ENCODE results near the gene C1QTNF8.

Gene C1QTNF8

GRCh38 chr16:1143761-1144450 lies 47.9 kb upstream of the C1QTNF8 start:
- no peak overlapping the region for H3K4me3 ChIP-seq (ENCODE audit: low read length in 2 of 2)
- no peak overlapping the region for H3K14ac ChIP-seq (ENCODE audit: low read length)
- no peak overlapping the region for H3K4me2 ChIP-seq (ENCODE audit: insufficient read depth, low read length, poor library complexity, severe bottlenecking)
- H2BK120ac ChIP-seq (ENCODE audit: low read depth, low read length) = peak overlapping the region; percentile 95
- peak overlapping the region; percentile 98 for H2AK5ac ChIP-seq (ENCODE audit: low read depth, low read length)
- peak overlapping the region; percentile 70 for H4K8ac ChIP-seq (ENCODE audit: low read depth, low read length)
- H2BK5ac ChIP-seq (ENCODE audit: low read length) = peak overlapping the region; percentile 94
- no peaks in the 10 kb centered on the region for H3K36me3 ChIP-seq (replicated peaks in 1 of 2; ENCODE audit: control insufficient read depth in 2 of 2, insufficient read depth in 2 of 2, low read length in 2 of 2)
- H2BK15ac ChIP-seq (ENCODE audit: low read length) = peak overlapping the region; percentile 59
- H3K4ac ChIP-seq (ENCODE audit: low read length) = no peak overlapping the region
- H3K27me3 ChIP-seq (ENCODE audit: control insufficient read depth in 3 of 3, insufficient read depth in 3 of 3, low read depth in 1 of 3, low read length in 3 of 3) = peaks cover 0 to 28% (median 0%) of the 10 kb centered on the region in 3 experiments
- H3K4me1 ChIP-seq (ENCODE audit: control insufficient read depth in 2 of 2, insufficient read depth in 1 of 2, low read depth in 1 of 2, low read length in 2 of 2) = peaks cover 17 to 23% of the 10 kb centered on the region in 2 donors
- H3K23ac ChIP-seq (ENCODE audit: low read depth, low read length, poor library complexity) = peak overlapping the region; percentile 4
- no peak overlapping the region for H3K27ac ChIP-seq (replicated peaks; ENCODE audit: low read length)
- no peak for DNase-seq (ENCODE audit: low spot score)
- peaks cover 3% of the 10 kb centered on the region for H3K79me1 ChIP-seq (ENCODE audit: low read depth, low read length)
- peak overlapping the region; percentile 95 for H3K18ac ChIP-seq (ENCODE audit: low read length)
- peak overlapping the region; percentile 75 for H3K9ac ChIP-seq (ENCODE audit: low read depth, low read length, poor library complexity)
- WGBS, 2 donors (ENCODE audit: extremely low coverage in 2 of 2, insufficient read length in 2 of 2, insufficient replicate concordance in 1 of 2) = no CpG with 5 or more reads among the region's 23 CpGs
- peak overlapping the region; percentile 87 for H2BK12ac ChIP-seq (ENCODE audit: low read length)
- peak overlapping the region; percentile 65 for H2AFZ ChIP-seq (ENCODE audit: low read length)
- no peak overlapping the region for H4K91ac ChIP-seq (ENCODE audit: low read depth, low read length, poor library complexity)
- peaks cover 4 to 6% of the 10 kb centered on the region in 2 donors for H3K9me3 ChIP-seq (replicated peaks in 1 of 2; ENCODE audit: control insufficient read depth in 2 of 2, insufficient read depth in 1 of 2, low read depth in 1 of 2, low read length in 2 of 2)

GRCh38 chr16:1142911-1143310 lies 46.9 kb upstream of the C1QTNF8 start:
- H3K4ac ChIP-seq (ENCODE audit: low read length) = no peak overlapping the region
- no peak overlapping the region for H2AK5ac ChIP-seq (ENCODE audit: low read depth, low read length)
- H3K9ac ChIP-seq (ENCODE audit: low read depth, low read length, poor library complexity) = no peak overlapping the region
- peaks cover 0 to 24% (median 0%) of the 10 kb centered on the region in 3 experiments for H3K27me3 ChIP-seq (ENCODE audit: control insufficient read depth in 3 of 3, insufficient read depth in 3 of 3, low read depth in 1 of 3, low read length in 3 of 3)
- H3K79me1 ChIP-seq (ENCODE audit: low read depth, low read length) = no peaks in the 10 kb centered on the region
- H3K4me2 ChIP-seq (ENCODE audit: insufficient read depth, low read length, poor library complexity, severe bottlenecking) = no peak overlapping the region
- no peak overlapping the region for H3K4me3 ChIP-seq (ENCODE audit: low read length in 2 of 2)
- WGBS, 2 donors (ENCODE audit: extremely low coverage in 2 of 2, insufficient read length in 2 of 2, insufficient replicate concordance in 1 of 2) = no CpG with 5 or more reads among the region's 19 CpGs
- H3K9me3 ChIP-seq (replicated peaks in 1 of 2; ENCODE audit: control insufficient read depth in 2 of 2, insufficient read depth in 1 of 2, low read depth in 1 of 2, low read length in 2 of 2) = peaks cover 1 to 6% of the 10 kb centered on the region in 2 donors
- no peak overlapping the region for H3K23ac ChIP-seq (ENCODE audit: low read depth, low read length, poor library complexity)
- H3K18ac ChIP-seq (ENCODE audit: low read length) = peak overlapping the region; percentile 48
- H3K14ac ChIP-seq (ENCODE audit: low read length) = no peak overlapping the region
- H3K4me1 ChIP-seq (ENCODE audit: control insufficient read depth in 2 of 2, insufficient read depth in 1 of 2, low read depth in 1 of 2, low read length in 2 of 2) = peaks cover 17 to 23% of the 10 kb centered on the region in 2 donors
- H2BK15ac ChIP-seq (ENCODE audit: low read length) = no peak overlapping the region
- H2AFZ ChIP-seq (ENCODE audit: low read length) = no peak overlapping the region
- no peak overlapping the region for H2BK5ac ChIP-seq (ENCODE audit: low read length)
- no peak overlapping the region for H4K8ac ChIP-seq (ENCODE audit: low read depth, low read length)
- H3K27ac ChIP-seq (replicated peaks; ENCODE audit: low read length) = no peak overlapping the region
- no peak overlapping the region for H4K91ac ChIP-seq (ENCODE audit: low read depth, low read length, poor library complexity)
- H2BK120ac ChIP-seq (ENCODE audit: low read depth, low read length) = no peak overlapping the region
- H3K36me3 ChIP-seq (replicated peaks in 1 of 2; ENCODE audit: control insufficient read depth in 2 of 2, insufficient read depth in 2 of 2, low read length in 2 of 2) = no peaks in the 10 kb centered on the region
- no peak overlapping the region for H2BK12ac ChIP-seq (ENCODE audit: low read length)
- no peak for DNase-seq (ENCODE audit: low spot score)

DNA sequence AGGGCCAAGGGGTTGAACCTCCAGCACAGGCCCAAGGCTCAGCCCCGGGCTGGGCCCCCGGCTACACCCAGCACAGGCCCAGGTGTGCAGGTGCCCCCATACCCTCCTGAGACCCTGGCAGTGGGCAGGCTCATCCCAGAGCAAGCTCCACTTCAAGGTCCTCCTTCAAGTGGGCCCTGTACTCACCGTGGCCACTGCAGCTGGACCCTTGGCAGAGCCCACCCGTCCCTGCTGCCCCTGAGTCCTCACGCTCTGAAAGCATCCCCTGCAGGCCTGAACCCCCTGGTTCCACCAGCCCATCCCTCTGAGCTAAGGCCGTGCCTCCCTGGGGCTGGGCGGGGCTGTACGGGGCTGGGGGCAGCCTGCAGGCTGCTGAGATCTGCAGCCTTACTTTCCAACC lies 45.7 kb upstream of the C1QTNF8 start:
- no peak overlapping the region for H2BK5ac ChIP-seq (ENCODE audit: low read length)
- no peak overlapping the region for H3K23ac ChIP-seq (ENCODE audit: low read depth, low read length, poor library complexity)
- H2BK120ac ChIP-seq (ENCODE audit: low read depth, low read length) = no peak overlapping the region
- DNase-seq (ENCODE audit: low spot score) = no peak
- peaks cover 17 to 23% of the 10 kb centered on the region in 2 donors for H3K4me1 ChIP-seq (ENCODE audit: control insufficient read depth in 2 of 2, insufficient read depth in 1 of 2, low read depth in 1 of 2, low read length in 2 of 2)
- peaks cover 0 to 24% (median 1%) of the 10 kb centered on the region in 3 experiments for H3K27me3 ChIP-seq (ENCODE audit: control insufficient read depth in 3 of 3, insufficient read depth in 3 of 3, low read depth in 1 of 3, low read length in 3 of 3)
- H3K79me1 ChIP-seq (ENCODE audit: low read depth, low read length) = no peaks in the 10 kb centered on the region
- H2AFZ ChIP-seq (ENCODE audit: low read length) = no peak overlapping the region
- no CpG with 5 or more reads among the region's 8 CpGs for WGBS, 2 donors (ENCODE audit: extremely low coverage in 2 of 2, insufficient read length in 2 of 2, insufficient replicate concordance in 1 of 2)
- H3K18ac ChIP-seq (ENCODE audit: low read length) = peak overlapping the region; percentile 57
- H3K36me3 ChIP-seq (replicated peaks in 1 of 2; ENCODE audit: control insufficient read depth in 2 of 2, insufficient read depth in 2 of 2, low read length in 2 of 2) = no peaks in the 10 kb centered on the region
- H4K8ac ChIP-seq (ENCODE audit: low read depth, low read length) = no peak overlapping the region
- peaks cover 0 to 2% of the 10 kb centered on the region in 2 donors for H3K9me3 ChIP-seq (replicated peaks in 1 of 2; ENCODE audit: control insufficient read depth in 2 of 2, insufficient read depth in 1 of 2, low read depth in 1 of 2, low read length in 2 of 2)
- H4K91ac ChIP-seq (ENCODE audit: low read depth, low read length, poor library complexity) = no peak overlapping the region
- peak overlapping the region; percentile 19 for H2AK5ac ChIP-seq (ENCODE audit: low read depth, low read length)
- no peak overlapping the region for H3K27ac ChIP-seq (replicated peaks; ENCODE audit: low read length)
- no peak overlapping the region for H3K4ac ChIP-seq (ENCODE audit: low read length)
- no peak overlapping the region for H3K4me3 ChIP-seq (ENCODE audit: low read length in 2 of 2)
- H3K9ac ChIP-seq (ENCODE audit: low read depth, low read length, poor library complexity) = no peak overlapping the region
- H2BK12ac ChIP-seq (ENCODE audit: low read length) = no peak overlapping the region
- no peak overlapping the region for H3K4me2 ChIP-seq (ENCODE audit: insufficient read depth, low read length, poor library complexity, severe bottlenecking)
- H2BK15ac ChIP-seq (ENCODE audit: low read length) = no peak overlapping the region
- H3K14ac ChIP-seq (ENCODE audit: low read length) = no peak overlapping the region

- Histone ChIP-seq H3K23ac (ENCODE audit: low read depth, low read length, poor library complexity) (peak overlapping the region; percentile 25), H2BK120ac (ENCODE audit: low read depth, low read length) (no peak overlapping the region), H2BK15ac (ENCODE audit: low read length) (peak overlapping the region; percentile 37), H2AK5ac (ENCODE audit: low read depth, low read length) (no peak overlapping the region), H3K18ac (ENCODE audit: low read length) (no peak overlapping the region), H3K27ac (replicated peaks; ENCODE audit: low read length) (no peak overlapping the region), H4K91ac (ENCODE audit: low read depth, low read length, poor library complexity) (no peak overlapping the region), H4K8ac (ENCODE audit: low read depth, low read length) (no peak overlapping the region), H3K4ac (ENCODE audit: low read length) (peak overlapping the region; percentile 53), H3K14ac (ENCODE audit: low read length) (no peak overlapping the region), H3K4me2 (ENCODE audit: insufficient read depth, low read length, poor library complexity, severe bottlenecking) (no peak overlapping the region), H3K4me3 (ENCODE audit: low read length in 2 of 2) (no peak overlapping the region), H3K79me1 (ENCODE audit: low read depth, low read length) (no peaks in the 10 kb centered on the region), H3K9ac (ENCODE audit: low read depth, low read length, poor library complexity) (no peak overlapping the region), H3K9me3 (replicated peaks in 1 of 2; ENCODE audit: control insufficient read depth in 2 of 2, insufficient read depth in 1 of 2, low read depth in 1 of 2, low read length in 2 of 2) (no peaks in the 10 kb centered on the region), H2AFZ (ENCODE audit: low read length) (no peak overlapping the region), H3K4me1 (ENCODE audit: control insufficient read depth in 2 of 2, insufficient read depth in 1 of 2, low read depth in 1 of 2, low read length in 2 of 2) (peaks cover 15 to 23% of the 10 kb centered on the region in 2 donors), H3K27me3 (ENCODE audit: control insufficient read depth in 3 of 3, insufficient read depth in 3 of 3, low read depth in 1 of 3, low read length in 3 of 3) (peaks cover 0 to 28% (median 1%) of the 10 kb centered on the region in 3 experiments), H2BK5ac (ENCODE audit: low read length) (no peak overlapping the region), H2BK12ac (ENCODE audit: low read length) (no peak overlapping the region), H3K36me3 (replicated peaks in 1 of 2; ENCODE audit: control insufficient read depth in 2 of 2, insufficient read depth in 2 of 2, low read length in 2 of 2) (no peaks in the 10 kb centered on the region)
- no peak for DNase-seq (ENCODE audit: low spot score)
- no CpG with 5 or more reads among the region's 8 CpGs for WGBS, 2 donors (ENCODE audit: extremely low coverage in 2 of 2, insufficient read length in 2 of 2, insufficient replicate concordance in 1 of 2)
Measured at GRCh38 chr16:1141191-1141590, 45.1 kb upstream of the C1QTNF8 start.

Measured in neuronal stem cell (in vitro differentiated cells).